ENCODE measurements around the gene GIGYF2.

Gene GIGYF2

GRCh38 chr2:232875256-232876121, 178.4 kb downstream of the GIGYF2 start:
- Histone ChIP-seq H3K36me3 (replicated peaks; ENCODE audit: low read depth, low read length) (no peaks in the 10 kb centered on the region), H3K79me2 (ENCODE audit: low read length) (no peaks in the 10 kb centered on the region), H3K4me2 (ENCODE audit: low read length) (peak overlapping the region; percentile 92), H3K4me3 (ENCODE audit: low read length) (peak overlapping the region; percentile 97), H3K27me3 (ENCODE audit: low read depth, low read length) (no peaks in the 10 kb centered on the region), H2AFZ (ENCODE audit: low read depth, low read length) (no peak overlapping the region), H3K27ac (ENCODE audit: low read length) (no peak overlapping the region), H3K4me1 (ENCODE audit: low read length) (peaks cover 8% of the 10 kb centered on the region), H3K9me3 (ENCODE audit: insufficient read depth, low read length) (no peaks in the 10 kb centered on the region), H4K20me1 (ENCODE audit: insufficient read depth, low read length) (no peaks in the 10 kb centered on the region), H3K9ac (ENCODE audit: low read length) (peak overlapping the region; percentile 71)
- TF ChIP-seq CTCF (IDR thresholded peaks at IDR 0.05; ENCODE audit: low read depth, low read length): peak; percentile 31
- no peak for TF ChIP-seq EZH2phosphoT487 (IDR thresholded peaks at IDR 0.05; ENCODE audit: low read depth)

- H3K36me3 ChIP-seq (replicated peaks; ENCODE audit: low read depth, low read length): no peaks in the 10 kb centered on the region
- no peaks in the 10 kb centered on the region for H3K27me3 ChIP-seq (ENCODE audit: low read depth, low read length)
- H3K9ac ChIP-seq (ENCODE audit: low read length): peak overlapping the region; percentile 71
- peak overlapping the region; percentile 97 for H3K4me3 ChIP-seq (ENCODE audit: low read length)
- peak; percentile 10; the same call in 1 of the 2 replicates for TF ChIP-seq CTCF (IDR thresholded peaks at IDR 0.05; ENCODE audit: low read depth, low read length)
- TF ChIP-seq EZH2phosphoT487 (IDR thresholded peaks at IDR 0.05; ENCODE audit: low read depth): no peak
- peak overlapping the region; percentile 19; the same call in 1 of the 2 replicates for H2AFZ ChIP-seq (ENCODE audit: low read depth, low read length)
- H3K4me2 ChIP-seq (ENCODE audit: low read length): peak overlapping the region; percentile 92
- H3K9me3 ChIP-seq (ENCODE audit: insufficient read depth, low read length): no peaks in the 10 kb centered on the region
- no peaks in the 10 kb centered on the region for H3K79me2 ChIP-seq (ENCODE audit: low read length)
- H4K20me1 ChIP-seq (ENCODE audit: insufficient read depth, low read length): no peaks in the 10 kb centered on the region
- H3K27ac ChIP-seq (ENCODE audit: low read length): no peak overlapping the region; the same call in 1 of the 2 replicates
- peaks cover 16% of the 10 kb centered on the region for H3K4me1 ChIP-seq (ENCODE audit: low read length)
Observed at GRCh38 chr2:232876161-232876977, 179.2 kb downstream of the GIGYF2 start.

- Histone ChIP-seq H3K79me2 (ENCODE audit: low read length) (no peaks in the 10 kb centered on the region), H3K27me3 (ENCODE audit: low read depth, low read length) (no peaks in the 10 kb centered on the region), H3K9me3 (ENCODE audit: insufficient read depth, low read length) (no peaks in the 10 kb centered on the region), H3K4me3 (ENCODE audit: low read length) (peak overlapping the region; percentile 97), H3K4me1 (ENCODE audit: low read length) (peaks cover 16% of the 10 kb centered on the region), H3K9ac (ENCODE audit: low read length) (peak overlapping the region; percentile 71), H3K36me3 (replicated peaks; ENCODE audit: low read depth, low read length) (no peaks in the 10 kb centered on the region), H2AFZ (ENCODE audit: low read depth, low read length) (peak overlapping the region; percentile 19; the same call in 1 of the 2 replicates), H3K4me2 (ENCODE audit: low read length) (peak overlapping the region; percentile 92), H3K27ac (ENCODE audit: low read length) (no peak overlapping the region; the same call in 1 of the 2 replicates), H4K20me1 (ENCODE audit: insufficient read depth, low read length) (no peaks in the 10 kb centered on the region)
- no peak for TF ChIP-seq CTCF (IDR thresholded peaks at IDR 0.05; ENCODE audit: low read depth, low read length)
- no peak for TF ChIP-seq EZH2phosphoT487 (IDR thresholded peaks at IDR 0.05; ENCODE audit: low read depth)
Observed at GRCh38 chr2:232876978-232877441, 179.9 kb downstream of the GIGYF2 start.

Measured in OCI-LY3 (cell line).